ENCODE results near the gene CTU2.

CTU2 gene

GRCh38 chr16:88703486-88704309, 2.6 kb upstream of the CTU2 start:
- Histone ChIP-seq H3K4me1 (ENCODE audit: control insufficient read depth in 1 of 2, insufficient read depth in 1 of 2, low read depth in 1 of 2, low read length in 1 of 2) (peaks cover 75 to 76% of the 10 kb centered on the region in 2 experiments), H3K9me3 (no peaks in the 10 kb centered on the region), H3K27me3 (no peaks in the 10 kb centered on the region), H3K36me3 (peaks cover 26% of the 10 kb centered on the region), H3K27ac (peak overlapping the region; percentile 100), H3K4me3 (ENCODE audit: low read depth in 1 of 2, low read length in 1 of 2) (peak overlapping the region; percentile 91 to 99)
- no peak for TF ChIP-seq CTCF (IDR thresholded peaks at IDR 0.05)

GRCh38 chr16:88705076-88705684, 1.1 kb upstream of the CTU2 start:
- Histone ChIP-seq H3K9me3 (no peaks in the 10 kb centered on the region), H3K4me1 (ENCODE audit: control insufficient read depth in 1 of 2, insufficient read depth in 1 of 2, low read depth in 1 of 2, low read length in 1 of 2) (peaks cover 60 to 61% of the 10 kb centered on the region in 2 experiments), H3K27ac (peak overlapping the region; percentile 100), H3K4me3 (ENCODE audit: low read depth in 1 of 2, low read length in 1 of 2) (peak overlapping the region; percentile 91 to 99), H3K27me3 (no peaks in the 10 kb centered on the region), H3K36me3 (peaks cover 11% of the 10 kb centered on the region)
- TF ChIP-seq CTCF (IDR thresholded peaks at IDR 0.05): no peak

- Histone ChIP-seq H3K4me1 (ENCODE audit: control insufficient read depth in 1 of 2, insufficient read depth in 1 of 2, low read depth in 1 of 2, low read length in 1 of 2) (peaks cover 54 to 55% of the 10 kb centered on the region in 2 experiments), H3K27ac (peak overlapping the region; percentile 100), H3K4me3 (ENCODE audit: low read depth in 1 of 2, low read length in 1 of 2) (peak overlapping the region; percentile 91 to 99), H3K27me3 (no peaks in the 10 kb centered on the region), H3K36me3 (peaks cover 7% of the 10 kb centered on the region), H3K9me3 (no peaks in the 10 kb centered on the region)
- TF ChIP-seq CTCF (IDR thresholded peaks at IDR 0.05): no peak
These were observed 488 bp upstream of the CTU2 start for GRCh38 chr16:88705801-88706228.

- Histone ChIP-seq H3K4me1 (ENCODE audit: control insufficient read depth in 1 of 2, insufficient read depth in 1 of 2, low read depth in 1 of 2, low read length in 1 of 2) (peaks cover 42 to 43% of the 10 kb centered on the region in 2 experiments), H3K4me3 (ENCODE audit: low read depth in 1 of 2, low read length in 1 of 2) (peak overlapping the region; percentile 91 to 99)
These were observed 893 bp downstream of the CTU2 start for GRCh38 chr16:88706965-88707826.

More at GRCh38 chr16:88706965-88707826, 893 bp downstream of the CTU2 start:
- peak overlapping the region; percentile 100 for H3K27ac ChIP-seq
- peaks cover 7% of the 10 kb centered on the region for H3K36me3 ChIP-seq
- no peaks in the 10 kb centered on the region for H3K27me3 ChIP-seq
- H3K9me3 ChIP-seq: no peaks in the 10 kb centered on the region
- TF ChIP-seq CTCF (IDR thresholded peaks at IDR 0.05): no peak
